ENCODE data around the gene FBXO11. TPM values are rescaled to one million over a fixed set of nuclear protein-coding genes. Genes with fewer than 3 reads are reported as not detected.

Gene FBXO11
- total RNA-seq, 2 donors from 2014 or later: 71.9 to 84.5 TPM

DNA sequence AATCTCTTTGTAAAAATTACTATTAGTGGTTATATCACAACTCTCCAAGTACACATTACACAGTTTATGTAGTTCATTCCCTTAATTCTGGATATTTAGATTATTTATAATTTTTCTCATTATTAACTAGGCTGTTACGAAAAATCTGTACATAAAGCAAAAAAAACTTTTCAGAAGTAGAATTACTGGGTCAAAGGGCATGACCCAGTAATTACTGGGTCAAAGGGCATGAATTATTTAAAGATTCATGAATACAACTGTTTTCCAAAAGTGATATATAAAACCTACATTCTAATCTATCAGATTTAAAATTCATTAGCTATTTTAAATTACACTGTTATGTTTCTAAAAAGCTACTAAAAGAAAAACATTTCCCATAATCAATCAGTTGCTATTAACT is 68.0 kb downstream of the FBXO11 start:
- no peak overlapping the region for H3K27ac Mint-ChIP-seq
- no peak overlapping the region for H3K4me3 Mint-ChIP-seq

DNA sequence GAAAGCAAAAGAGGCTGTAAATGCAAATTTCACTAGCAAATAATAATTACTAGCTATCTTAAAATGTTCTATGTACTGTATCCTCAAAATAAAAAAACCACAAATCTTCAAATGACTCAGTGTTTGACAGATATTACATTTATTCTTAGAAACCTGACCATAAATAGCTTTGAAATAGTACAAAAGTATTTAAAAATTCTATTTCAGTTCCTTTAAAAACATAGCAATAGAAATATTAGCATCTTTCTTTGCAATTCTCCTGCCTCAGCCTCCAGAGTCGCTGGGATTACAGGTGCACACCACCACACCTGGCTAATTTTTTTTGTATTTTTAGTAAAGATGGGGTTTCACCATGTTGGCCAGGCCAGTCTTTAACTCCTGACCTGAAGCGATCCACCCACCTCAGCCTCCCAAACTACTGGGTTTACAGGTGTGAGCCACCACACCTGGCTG is 72.8 kb downstream of the FBXO11 start:
- H3K9ac ChIP-seq (ENCODE audit: extremely low read depth, low read length, poor library complexity, severe bottlenecking): no peak overlapping the region
- DNase-seq: no peak
- no peaks in the 10 kb centered on the region for H3K27me3 ChIP-seq (ENCODE audit: control insufficient read depth, insufficient read depth, low read length, poor library complexity, severe bottlenecking)
- TF ChIP-seq, protein P1, sequence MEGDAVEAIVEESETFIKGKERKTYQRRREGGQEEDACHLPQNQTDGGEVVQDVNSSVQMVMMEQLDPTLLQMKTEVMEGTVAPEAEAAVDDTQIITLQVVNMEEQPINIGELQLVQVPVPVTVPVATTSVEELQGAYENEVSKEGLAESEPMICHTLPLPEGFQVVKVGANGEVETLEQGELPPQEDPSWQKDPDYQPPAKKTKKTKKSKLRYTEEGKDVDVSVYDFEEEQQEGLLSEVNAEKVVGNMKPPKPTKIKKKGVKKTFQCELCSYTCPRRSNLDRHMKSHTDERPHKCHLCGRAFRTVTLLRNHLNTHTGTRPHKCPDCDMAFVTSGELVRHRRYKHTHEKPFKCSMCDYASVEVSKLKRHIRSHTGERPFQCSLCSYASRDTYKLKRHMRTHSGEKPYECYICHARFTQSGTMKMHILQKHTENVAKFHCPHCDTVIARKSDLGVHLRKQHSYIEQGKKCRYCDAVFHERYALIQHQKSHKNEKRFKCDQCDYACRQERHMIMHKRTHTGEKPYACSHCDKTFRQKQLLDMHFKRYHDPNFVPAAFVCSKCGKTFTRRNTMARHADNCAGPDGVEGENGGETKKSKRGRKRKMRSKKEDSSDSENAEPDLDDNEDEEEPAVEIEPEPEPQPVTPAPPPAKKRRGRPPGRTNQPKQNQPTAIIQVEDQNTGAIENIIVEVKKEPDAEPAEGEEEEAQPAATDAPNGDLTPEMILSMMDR (conservative IDR thresholded peaks at IDR 0.05): no peak
- Mint-ChIP-seq H3K4me3 (no peak overlapping the region), H3K9me3 (no peaks in the 10 kb centered on the region), H3K4me1 (no peaks in the 10 kb centered on the region), H3K27me3 (ENCODE audit: insufficient read depth) (no peaks in the 10 kb centered on the region), H3K36me3 (ENCODE audit: low read depth) (peaks cover 66% of the 10 kb centered on the region), H3K27ac (no peak overlapping the region)
- peaks cover 89% of the 10 kb centered on the region for H3K36me3 ChIP-seq (ENCODE audit: control insufficient read depth, insufficient read depth, low read length)
- no peak overlapping the region for H3K27ac ChIP-seq (ENCODE audit: low read depth, low read length)
- no peak overlapping the region for H3K4me3 ChIP-seq (ENCODE audit: low read length)
- no peaks in the 10 kb centered on the region for H3K9me3 ChIP-seq (ENCODE audit: control insufficient read depth, low read length)
- no peaks in the 10 kb centered on the region for H3K4me1 ChIP-seq (ENCODE audit: control insufficient read depth, insufficient read depth, low read length)
- WGBS, 2 experiments (ENCODE audit: insufficient coverage in 1 of 2, insufficient read length in 1 of 2): 93% methylated on average over 2 of the region's 2 CpGs; no CpG with 5 or more reads in 1 of the 2 experiments

More for the DNA sequence above, 68.0 kb downstream of the FBXO11 start:
- no peaks in the 10 kb centered on the region for H3K4me1 ChIP-seq (ENCODE audit: control insufficient read depth, insufficient read depth, low read length)
- no peak overlapping the region for H3K9ac ChIP-seq (ENCODE audit: extremely low read depth, low read length, poor library complexity, severe bottlenecking)
- no peak overlapping the region for H3K27ac ChIP-seq (ENCODE audit: low read depth, low read length)
- H3K27me3 Mint-ChIP-seq (ENCODE audit: insufficient read depth): no peaks in the 10 kb centered on the region
- H3K4me3 ChIP-seq (ENCODE audit: low read length): no peak overlapping the region
- TF ChIP-seq, protein P1 (conservative IDR thresholded peaks at IDR 0.05): no peak
- no peaks in the 10 kb centered on the region for H3K27me3 ChIP-seq (ENCODE audit: control insufficient read depth, insufficient read depth, low read length, poor library complexity, severe bottlenecking)
- H3K9me3 ChIP-seq (ENCODE audit: control insufficient read depth, low read length): no peaks in the 10 kb centered on the region
- no peak for DNase-seq
- no peaks in the 10 kb centered on the region for H3K4me1 Mint-ChIP-seq
- WGBS, 2 experiments (ENCODE audit: insufficient coverage in 1 of 2, insufficient read length in 1 of 2): 100% methylated on average over 1 of the region's 1 CpG; no CpG with 5 or more reads in 1 of the 2 experiments
- H3K9me3 Mint-ChIP-seq: no peaks in the 10 kb centered on the region
- peaks cover 58% of the 10 kb centered on the region for H3K36me3 Mint-ChIP-seq (ENCODE audit: low read depth)
- H3K36me3 ChIP-seq (ENCODE audit: control insufficient read depth, insufficient read depth, low read length): peaks cover 67% of the 10 kb centered on the region

DNA sequence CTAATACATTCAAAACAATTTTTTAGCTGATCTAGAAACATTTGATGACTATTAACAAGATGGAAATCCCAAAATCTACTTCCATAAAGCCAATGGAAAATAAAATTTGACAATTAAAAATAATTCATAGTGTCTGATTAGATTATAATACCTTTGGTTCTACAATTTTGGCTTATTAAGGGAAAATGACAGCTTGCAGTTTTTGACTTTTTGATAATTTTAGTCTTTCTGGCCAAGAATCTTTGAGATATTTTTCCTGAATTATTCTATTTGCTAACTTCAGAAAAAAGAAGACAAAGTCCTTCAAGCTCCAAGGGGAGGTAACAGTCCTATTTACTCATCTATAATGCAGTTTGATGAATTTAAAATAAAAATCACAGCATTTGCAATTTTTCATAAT is 83.8 kb downstream of the FBXO11 start:
- Mint-ChIP-seq H3K9me3 (no peaks in the 10 kb centered on the region), H3K4me1 (no peaks in the 10 kb centered on the region), H3K27me3 (ENCODE audit: insufficient read depth) (no peaks in the 10 kb centered on the region), H3K4me3 (no peak overlapping the region), H3K27ac (no peak overlapping the region), H3K36me3 (ENCODE audit: low read depth) (peaks cover 83% of the 10 kb centered on the region)
- no peak overlapping the region for H3K27ac ChIP-seq (ENCODE audit: low read depth, low read length)
- H3K36me3 ChIP-seq (ENCODE audit: control insufficient read depth, insufficient read depth, low read length): peaks cover 94% of the 10 kb centered on the region
- no peaks in the 10 kb centered on the region for H3K27me3 ChIP-seq (ENCODE audit: control insufficient read depth, insufficient read depth, low read length, poor library complexity, severe bottlenecking)
- no peak overlapping the region for H3K4me3 ChIP-seq (ENCODE audit: low read length)
- H3K9ac ChIP-seq (ENCODE audit: extremely low read depth, low read length, poor library complexity, severe bottlenecking): no peak overlapping the region
- H3K4me1 ChIP-seq (ENCODE audit: control insufficient read depth, insufficient read depth, low read length): no peaks in the 10 kb centered on the region
- no peaks in the 10 kb centered on the region for H3K9me3 ChIP-seq (ENCODE audit: control insufficient read depth, low read length)
- no peak for DNase-seq
- TF ChIP-seq, protein P1 (conservative IDR thresholded peaks at IDR 0.05): no peak

Measured in endodermal cell (in vitro differentiated cells).